Chondrocyte (in vitro differentiated cells): ENCODE data around the gene RESP18. TPM values are rescaled to one million over a fixed set of nuclear protein-coding genes. Genes with fewer than 3 reads are reported as not detected.

Source experiments
- DNase-seq: peaks from one replicate; pipeline ENCODE4 v3.0.0; 2021; ENCODE audit warnings: mixed read lengths, low spot score
- H3K27ac Mint-ChIP-seq: one replicate; pipeline ENCODE4 v1.8.0; 2021; ENCODE audit warnings: mild to moderate bottlenecking, moderate library complexity, mixed read lengths; ENCODE audit not compliant: unreplicated experiment
- H3K27me3 Mint-ChIP-seq: 2 replicates; pipeline ENCODE4 v1.8.0; 2021; ENCODE audit warnings: low read depth, mixed read lengths
- H3K36me3 Mint-ChIP-seq: 2 replicates; pipeline ENCODE4 v1.8.0; 2021; ENCODE audit warnings: low read depth, mixed read lengths
- H3K4me1 Mint-ChIP-seq: 2 replicates; pipeline ENCODE4 v1.8.0; 2021; ENCODE audit warnings: low read depth, mild to moderate bottlenecking, mixed read lengths
- H3K4me3 Mint-ChIP-seq: one replicate; pipeline ENCODE4 v1.8.0; 2021; ENCODE audit warnings: mild to moderate bottlenecking, moderate library complexity, mixed read lengths; ENCODE audit not compliant: unreplicated experiment
- H3K9me3 Mint-ChIP-seq: 2 replicates; pipeline ENCODE4 v1.8.0; 2021; ENCODE audit warnings: low read depth, mixed read lengths
- total RNA-seq: library from RNA; stranded (reverse); gene quantifications from 3 replicates; pipeline ENCODE4 v1.2.1, GENCODE V29; 2021
- TF ChIP-seq, protein P1 (sequence below): fragments of 200-600 bp; sonication (generic); IDR thresholded peaks from 2 replicates; pipeline ENCODE4 v1.5.0; 2021; ENCODE audit warnings: antibody characterized with exemption, mild to moderate bottlenecking, moderate library complexity

RESP18 gene
- total RNA-seq, 1 donor from 2014 or later = not detected

DNA sequence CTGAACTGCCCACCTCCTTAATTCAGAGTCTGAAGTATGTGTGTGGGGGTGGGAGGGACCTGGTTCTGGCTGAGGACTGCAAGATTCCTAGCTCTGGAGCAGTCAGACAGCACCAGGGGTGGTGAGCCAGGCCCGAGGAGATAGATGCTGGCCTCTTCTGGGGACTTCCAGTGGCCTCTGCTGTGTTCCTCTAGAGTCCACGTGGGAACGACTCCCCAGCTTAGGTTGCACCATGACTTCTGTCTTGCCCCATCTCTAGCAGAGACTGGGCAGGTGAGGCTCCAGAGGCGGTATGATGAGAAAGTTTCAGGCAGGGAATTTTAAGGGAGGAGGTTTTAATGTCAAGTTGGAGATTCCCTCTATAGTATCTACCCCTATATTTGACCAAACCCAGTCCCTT, 22.0 kb upstream of the RESP18 start:
- H3K9me3 Mint-ChIP-seq = no peaks in the 10 kb centered on the region
- no peak for DNase-seq
- H3K27ac Mint-ChIP-seq = no peak overlapping the region
- TF ChIP-seq, protein P1, sequence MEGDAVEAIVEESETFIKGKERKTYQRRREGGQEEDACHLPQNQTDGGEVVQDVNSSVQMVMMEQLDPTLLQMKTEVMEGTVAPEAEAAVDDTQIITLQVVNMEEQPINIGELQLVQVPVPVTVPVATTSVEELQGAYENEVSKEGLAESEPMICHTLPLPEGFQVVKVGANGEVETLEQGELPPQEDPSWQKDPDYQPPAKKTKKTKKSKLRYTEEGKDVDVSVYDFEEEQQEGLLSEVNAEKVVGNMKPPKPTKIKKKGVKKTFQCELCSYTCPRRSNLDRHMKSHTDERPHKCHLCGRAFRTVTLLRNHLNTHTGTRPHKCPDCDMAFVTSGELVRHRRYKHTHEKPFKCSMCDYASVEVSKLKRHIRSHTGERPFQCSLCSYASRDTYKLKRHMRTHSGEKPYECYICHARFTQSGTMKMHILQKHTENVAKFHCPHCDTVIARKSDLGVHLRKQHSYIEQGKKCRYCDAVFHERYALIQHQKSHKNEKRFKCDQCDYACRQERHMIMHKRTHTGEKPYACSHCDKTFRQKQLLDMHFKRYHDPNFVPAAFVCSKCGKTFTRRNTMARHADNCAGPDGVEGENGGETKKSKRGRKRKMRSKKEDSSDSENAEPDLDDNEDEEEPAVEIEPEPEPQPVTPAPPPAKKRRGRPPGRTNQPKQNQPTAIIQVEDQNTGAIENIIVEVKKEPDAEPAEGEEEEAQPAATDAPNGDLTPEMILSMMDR = no peak
- peaks cover 7% of the 10 kb centered on the region for H3K4me1 Mint-ChIP-seq
- no peak overlapping the region for H3K4me3 Mint-ChIP-seq
- H3K36me3 Mint-ChIP-seq = peaks cover 2% of the 10 kb centered on the region
- H3K27me3 Mint-ChIP-seq = peaks cover 42% of the 10 kb centered on the region

DNA sequence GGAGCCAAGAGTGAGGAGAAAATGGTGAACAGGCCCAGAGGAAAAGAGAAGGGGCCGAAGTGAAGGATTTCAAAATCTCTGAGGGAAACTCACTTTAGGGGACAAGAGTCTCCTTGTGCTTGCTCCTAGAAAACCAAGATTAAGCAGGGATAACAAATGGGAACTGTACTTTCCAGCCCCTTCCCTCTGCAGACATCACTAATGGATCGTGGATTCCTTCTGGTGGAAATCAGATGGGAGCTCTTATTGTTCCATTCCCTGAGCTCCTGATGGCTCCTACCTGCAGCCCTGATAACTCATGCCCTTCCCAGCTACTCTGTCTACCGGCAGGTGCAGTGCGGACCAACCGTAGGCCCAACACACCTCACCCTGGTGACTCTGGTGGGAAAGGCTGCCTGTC, 20.6 kb upstream of the RESP18 start:
- Mint-ChIP-seq H3K4me1 (peaks cover 3% of the 10 kb centered on the region), H3K27me3 (peaks cover 40% of the 10 kb centered on the region), H3K36me3 (peaks cover 2% of the 10 kb centered on the region), H3K27ac (no peak overlapping the region), H3K4me3 (no peak overlapping the region), H3K9me3 (no peaks in the 10 kb centered on the region)
- TF ChIP-seq, protein P1 = no peak
- DNase-seq = no peak

DNA sequence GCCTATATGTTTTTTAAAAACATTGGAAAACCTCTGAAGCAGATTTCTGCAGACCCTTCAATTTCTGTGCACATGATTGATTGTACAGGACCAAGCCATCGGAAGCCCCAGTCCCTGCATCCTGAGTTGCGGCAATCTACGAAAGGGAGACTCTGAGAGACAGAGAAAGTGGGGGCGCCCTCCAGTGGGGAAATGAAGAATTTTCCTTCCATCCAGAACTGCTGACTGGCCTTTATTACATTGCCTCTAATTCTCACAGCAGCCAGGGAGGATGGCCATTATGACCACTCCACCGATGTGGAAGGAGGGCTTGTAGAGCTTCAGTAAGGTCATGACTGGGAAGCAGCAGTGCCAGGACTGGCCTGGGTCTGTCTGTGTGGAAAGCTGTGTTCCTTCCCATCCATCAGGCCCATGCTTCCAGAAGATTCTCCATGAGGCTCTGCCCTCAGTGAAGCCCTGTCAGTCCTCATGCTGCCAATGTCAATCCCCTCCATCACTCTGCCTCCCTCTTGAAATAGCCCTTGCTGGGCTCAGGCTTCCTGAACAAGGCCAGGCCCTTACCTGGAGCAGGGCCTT, 20.0 kb upstream of the RESP18 start:
- Mint-ChIP-seq H3K4me3 (no peak overlapping the region), H3K9me3 (no peaks in the 10 kb centered on the region), H3K27me3 (peaks cover 40% of the 10 kb centered on the region), H3K4me1 (peaks cover 3% of the 10 kb centered on the region), H3K36me3 (peaks cover 2% of the 10 kb centered on the region), H3K27ac (no peak overlapping the region)
- DNase-seq = no peak
- TF ChIP-seq, protein P1 = peak; percentile 81

DNA sequence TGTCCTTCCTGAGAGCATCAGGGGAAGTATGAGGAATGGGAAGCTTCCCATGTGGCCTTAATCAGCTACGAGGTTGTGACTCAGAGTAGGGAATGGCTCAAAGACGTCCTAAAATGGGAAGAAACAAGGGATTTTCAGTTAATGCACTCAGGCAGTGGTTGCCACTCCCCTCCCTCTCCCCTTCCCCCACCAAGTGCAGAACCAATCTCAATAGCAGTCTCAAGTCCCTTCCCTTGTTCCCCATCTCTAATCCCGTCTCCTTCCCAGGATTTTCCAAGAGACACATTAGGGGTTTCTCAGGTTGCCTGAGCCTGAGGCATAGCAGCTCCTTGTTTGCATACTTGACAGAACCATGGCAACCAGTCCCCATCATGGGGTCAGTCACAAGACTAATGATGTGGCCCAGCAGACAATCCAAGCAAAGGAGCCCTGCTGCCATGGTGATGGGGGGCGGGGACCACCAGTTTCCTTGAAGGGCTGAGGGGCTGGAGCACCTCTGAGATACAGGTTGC, 18.2 kb upstream of the RESP18 start:
- H3K27ac Mint-ChIP-seq = no peak overlapping the region

DNA sequence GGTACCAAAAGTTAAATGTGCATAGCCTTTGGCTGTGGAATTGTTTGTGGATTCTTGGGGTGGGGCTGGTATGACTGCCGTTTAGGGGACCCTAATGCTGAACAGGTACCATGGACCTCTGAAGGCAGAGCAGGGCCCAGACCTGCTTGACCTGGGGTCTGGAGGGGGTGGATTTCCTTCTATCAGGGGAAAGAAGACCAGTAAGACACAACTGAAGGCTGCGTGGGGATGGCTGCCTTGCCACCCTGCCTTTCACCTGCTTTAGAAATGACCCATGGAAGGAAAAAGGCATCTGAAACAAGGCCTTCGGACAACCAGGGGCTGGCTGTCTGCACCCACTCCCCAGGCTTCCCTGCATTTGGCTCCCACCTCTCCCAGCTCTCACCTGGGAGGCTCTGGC, 17.7 kb upstream of the RESP18 start:
- TF ChIP-seq, protein P1 = no peak
- Mint-ChIP-seq H3K27ac (no peak overlapping the region), H3K27me3 (peaks cover 27% of the 10 kb centered on the region), H3K9me3 (no peaks in the 10 kb centered on the region), H3K4me1 (peaks cover 3% of the 10 kb centered on the region), H3K36me3 (no peaks in the 10 kb centered on the region), H3K4me3 (peak overlapping the region; percentile 10)
- DNase-seq = no peak

More for the DNA sequence above, 18.2 kb upstream of the RESP18 start:
- DNase-seq = no peak
- peak overlapping the region; percentile 10 for H3K4me3 Mint-ChIP-seq
- peaks cover 3% of the 10 kb centered on the region for H3K4me1 Mint-ChIP-seq
- no peaks in the 10 kb centered on the region for H3K9me3 Mint-ChIP-seq
- H3K36me3 Mint-ChIP-seq = no peaks in the 10 kb centered on the region
- TF ChIP-seq, protein P1 = no peak
- peaks cover 28% of the 10 kb centered on the region for H3K27me3 Mint-ChIP-seq
